WERI-Rb-1 (cell line): ENCODE measurements around the gene PSMD1.

Experiments used
- DNase-seq: peaks from one replicate; pipeline ENCODE4 v3.0.0-alpha.2; 2020
- H3K27ac ChIP-seq: fragments of 250-450 bp; sonication (Bioruptor Pico); 2 replicates; pipeline ENCODE4 v1.5.1; 2020; ENCODE audit warnings: mild to moderate bottlenecking, moderate library complexity
- H3K27me3 ChIP-seq: fragments of 250-450 bp; sonication (Bioruptor Pico); 2 replicates; pipeline ENCODE4 v1.5.1; 2021; ENCODE audit warnings: mild to moderate bottlenecking, low read depth, moderate library complexity; ENCODE audit not compliant: insufficient read depth, severe bottlenecking
- H3K36me3 ChIP-seq: fragments of 250-450 bp; sonication (Bioruptor Pico); 2 replicates; pipeline ENCODE4 v1.5.1; 2020; ENCODE audit warnings: mild to moderate bottlenecking, moderate library complexity
- H3K4me3 ChIP-seq: 2 replicates; pipeline ENCODE4 v1.5.1; 2011; ENCODE audit warnings: low read depth, mild to moderate bottlenecking, control low read depth, low read length
- H3K9me3 ChIP-seq: fragments of 250-450 bp; sonication (Bioruptor Pico); 2 replicates; pipeline ENCODE4 v1.5.1; 2021; ENCODE audit warnings: mild to moderate bottlenecking, moderate library complexity; ENCODE audit not compliant: severe bottlenecking
- TF ChIP-seq, protein P1 (sequence below): IDR thresholded peaks from 2 replicates; pipeline ENCODE4 v1.5.1; 2011; ENCODE audit warnings: low read depth, mild to moderate bottlenecking, control low read depth, inconsistent platforms, low read length

The PSMD1 gene

DNA sequence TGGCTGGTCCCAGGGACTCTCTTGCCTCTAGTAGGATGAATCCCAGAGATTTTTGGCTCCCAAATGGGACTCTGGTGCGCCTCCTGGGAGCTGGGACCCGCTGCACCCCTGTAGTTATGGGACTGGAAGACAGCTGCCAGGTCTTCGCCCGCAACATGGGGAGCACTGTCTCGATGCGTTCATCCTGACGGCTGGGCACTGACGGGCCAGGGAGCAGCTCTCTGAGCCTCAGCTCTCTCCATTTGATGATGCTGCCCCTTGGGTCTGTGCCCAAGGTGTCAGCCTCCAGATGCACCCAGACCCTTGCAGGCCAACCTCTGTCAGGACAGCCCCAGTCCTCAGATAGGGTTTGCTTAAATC lies 132.5 kb downstream of the PSMD1 start:
- TF ChIP-seq, protein P1, sequence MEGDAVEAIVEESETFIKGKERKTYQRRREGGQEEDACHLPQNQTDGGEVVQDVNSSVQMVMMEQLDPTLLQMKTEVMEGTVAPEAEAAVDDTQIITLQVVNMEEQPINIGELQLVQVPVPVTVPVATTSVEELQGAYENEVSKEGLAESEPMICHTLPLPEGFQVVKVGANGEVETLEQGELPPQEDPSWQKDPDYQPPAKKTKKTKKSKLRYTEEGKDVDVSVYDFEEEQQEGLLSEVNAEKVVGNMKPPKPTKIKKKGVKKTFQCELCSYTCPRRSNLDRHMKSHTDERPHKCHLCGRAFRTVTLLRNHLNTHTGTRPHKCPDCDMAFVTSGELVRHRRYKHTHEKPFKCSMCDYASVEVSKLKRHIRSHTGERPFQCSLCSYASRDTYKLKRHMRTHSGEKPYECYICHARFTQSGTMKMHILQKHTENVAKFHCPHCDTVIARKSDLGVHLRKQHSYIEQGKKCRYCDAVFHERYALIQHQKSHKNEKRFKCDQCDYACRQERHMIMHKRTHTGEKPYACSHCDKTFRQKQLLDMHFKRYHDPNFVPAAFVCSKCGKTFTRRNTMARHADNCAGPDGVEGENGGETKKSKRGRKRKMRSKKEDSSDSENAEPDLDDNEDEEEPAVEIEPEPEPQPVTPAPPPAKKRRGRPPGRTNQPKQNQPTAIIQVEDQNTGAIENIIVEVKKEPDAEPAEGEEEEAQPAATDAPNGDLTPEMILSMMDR: no peak
- Histone ChIP-seq H3K36me3 (no peaks in the 10 kb centered on the region), H3K4me3 (no peak overlapping the region), H3K9me3 (no peaks in the 10 kb centered on the region), H3K27ac (no peak overlapping the region), H3K27me3 (no peaks in the 10 kb centered on the region)
- no peak for DNase-seq

GRCh38 chr2:231189571-231190495 lies 133.2 kb downstream of the PSMD1 start:
- Histone ChIP-seq H3K27ac (no peak overlapping the region), H3K9me3 (no peaks in the 10 kb centered on the region), H3K36me3 (no peaks in the 10 kb centered on the region), H3K27me3 (no peaks in the 10 kb centered on the region), H3K4me3 (no peak overlapping the region)
- no peak for DNase-seq
- TF ChIP-seq, protein P1: no peak

DNA sequence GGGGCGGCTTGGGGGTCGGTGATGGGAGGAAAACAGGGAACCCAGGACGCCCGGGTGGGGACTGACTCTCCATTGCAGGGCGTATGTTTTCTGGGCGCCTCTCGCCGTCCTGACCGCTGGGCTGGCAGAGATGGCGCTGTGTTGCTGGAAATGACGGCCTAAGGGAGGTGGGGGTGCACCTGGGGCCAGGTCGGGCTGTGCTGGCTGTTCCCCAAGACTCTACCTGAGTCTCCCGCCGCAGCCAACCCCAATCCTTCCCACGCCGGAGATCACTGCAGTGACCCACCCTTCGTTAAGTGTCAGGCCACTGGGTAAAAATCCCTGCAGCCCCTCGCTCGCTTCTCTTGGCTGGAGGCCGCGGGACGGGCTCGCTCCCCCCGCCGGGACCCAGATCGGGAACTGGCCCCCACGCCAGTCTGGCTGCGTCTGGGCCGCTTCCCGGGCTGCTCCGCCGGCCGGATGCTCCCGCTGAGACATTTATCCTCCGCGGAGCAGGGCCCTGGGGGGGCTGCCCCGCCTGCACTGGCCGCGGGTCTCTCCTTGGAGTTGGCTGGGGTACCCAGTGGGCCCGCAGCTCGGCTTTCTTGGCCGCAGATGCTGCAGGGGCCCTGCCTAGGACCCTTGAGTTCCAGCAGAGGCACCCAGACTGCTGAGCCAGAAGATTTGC lies 134.0 kb downstream of the PSMD1 start:
- no peak overlapping the region for H3K27ac ChIP-seq
- H3K27me3 ChIP-seq: no peaks in the 10 kb centered on the region
- H3K9me3 ChIP-seq: no peaks in the 10 kb centered on the region
- DNase-seq: no peak
- H3K4me3 ChIP-seq: no peak overlapping the region
- TF ChIP-seq, protein P1: no peak
- H3K36me3 ChIP-seq: no peaks in the 10 kb centered on the region

DNA sequence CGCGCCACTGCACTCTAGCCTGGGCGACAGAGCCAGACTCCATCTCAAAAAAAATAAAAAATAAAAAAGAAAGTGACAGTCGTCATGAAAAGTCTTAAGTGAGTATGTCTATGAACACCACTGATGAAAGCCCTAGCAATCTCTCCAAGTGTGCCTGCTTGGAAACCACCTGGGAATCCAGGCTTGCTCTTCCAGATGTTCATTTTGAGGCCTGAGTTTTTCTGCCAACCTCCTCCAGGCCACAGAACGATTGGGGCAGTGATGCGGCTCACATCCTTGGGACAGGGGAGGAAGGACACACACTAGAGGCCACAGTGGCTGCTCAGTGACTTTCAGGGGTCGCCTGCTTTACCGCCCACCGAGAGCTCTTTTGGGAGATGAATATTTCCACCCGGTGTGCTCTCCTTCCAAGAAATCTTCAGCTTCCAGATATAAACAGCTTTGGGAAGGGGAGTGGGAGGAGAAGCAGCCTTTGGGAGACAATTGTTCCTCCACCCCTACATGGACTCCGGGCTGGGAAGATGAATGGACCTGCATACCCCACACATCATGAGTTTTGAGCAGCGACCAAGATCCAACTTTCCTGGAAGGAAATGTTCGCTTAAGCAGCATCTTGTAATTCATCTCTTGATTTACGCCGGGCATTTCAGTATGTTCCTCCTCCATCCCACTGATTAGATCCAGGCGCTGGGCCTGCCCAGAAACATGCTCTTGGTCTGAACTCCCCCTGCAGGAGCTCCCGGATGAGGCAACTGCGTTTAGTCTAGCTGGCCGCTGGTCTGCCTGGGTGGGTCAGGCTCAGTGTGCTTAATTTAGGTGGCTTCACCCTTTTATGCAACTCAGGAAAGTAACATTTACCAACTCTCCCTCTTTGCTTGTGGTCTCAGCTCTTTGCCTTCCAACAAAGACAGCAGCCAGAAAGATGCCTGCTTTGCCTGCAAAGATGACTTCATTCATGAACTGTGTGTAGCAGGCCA lies 135.5 kb downstream of the PSMD1 start:
- TF ChIP-seq, protein P1: peak; percentile 83
- Histone ChIP-seq H3K9me3 (peaks cover 5% of the 10 kb centered on the region), H3K27ac (no peak overlapping the region), H3K27me3 (no peaks in the 10 kb centered on the region), H3K4me3 (no peak overlapping the region), H3K36me3 (no peaks in the 10 kb centered on the region)
- peak; percentile 87 for DNase-seq

DNA sequence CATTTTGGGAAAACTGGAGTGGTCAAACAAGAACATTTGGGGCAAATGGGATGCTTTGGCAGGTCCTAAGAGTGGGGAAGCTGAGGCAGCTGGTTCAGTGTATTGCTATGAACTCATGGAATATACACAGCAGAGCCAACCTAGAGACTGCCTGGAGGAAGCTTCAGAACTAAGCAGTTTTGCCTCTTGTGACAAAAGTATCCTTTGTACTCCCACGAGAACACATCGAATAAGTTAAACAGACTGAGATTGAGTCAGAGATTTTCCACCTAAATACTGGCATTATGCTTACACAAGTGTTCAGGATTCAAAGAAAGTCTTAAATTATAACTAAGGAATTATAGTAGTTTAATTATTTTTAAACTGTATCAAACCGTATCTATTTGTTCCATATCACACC lies 136.5 kb downstream of the PSMD1 start:
- Histone ChIP-seq H3K27ac (no peak overlapping the region), H3K36me3 (no peaks in the 10 kb centered on the region; the same call in 1 of the 2 replicates), H3K27me3 (no peaks in the 10 kb centered on the region), H3K9me3 (peaks cover 5% of the 10 kb centered on the region), H3K4me3 (no peak overlapping the region)
- TF ChIP-seq, protein P1: no peak
- no peak for DNase-seq
